Cardiac muscle cell (in vitro differentiated cells and primary cell): ENCODE data around the gene RASGRP1. TPM values are rescaled to one million over a fixed set of nuclear protein-coding genes. Genes with fewer than 3 reads are reported as not detected.

Experiments
- DNase-seq, 2 donors: peaks; one replicate each; pipeline versions ENCODE4 v3.0.0 to v3.0.0-alpha.2; 2010 to 2017; ENCODE audit warnings: low read depth in 1 of 2, low spot score in 1 of 2
- H3K27ac ChIP-seq: fragments of 200-600 bp; sonication (generic); 2 replicates; pipeline ENCODE4 v1.5.1; 2016
- H3K27me3 ChIP-seq: fragments of 200-600 bp; sonication (generic); 2 replicates; pipeline ENCODE4 v1.6.0; 2016; ENCODE audit warnings: control low read depth
- H3K36me3 ChIP-seq: fragments of 200-600 bp; sonication (generic); 2 replicates; pipeline ENCODE4 v1.5.1; 2016; ENCODE audit warnings: control low read depth
- H3K4me1 ChIP-seq: fragments of 200-600 bp; sonication (generic); 2 replicates; pipeline ENCODE4 v1.8.1; 2017; ENCODE audit warnings: low read depth, mild to moderate bottlenecking, mixed run types
- H3K4me3 ChIP-seq: fragments of 200-600 bp; sonication (generic); 2 replicates; pipeline ENCODE4 v1.5.1; 2016; ENCODE audit warnings: mild to moderate bottlenecking
- H3K9me3 ChIP-seq: fragments of 200-600 bp; sonication (generic); 2 replicates; pipeline ENCODE4 v1.5.1; 2017; ENCODE audit warnings: low read depth, mild to moderate bottlenecking, control low read depth
- CTCF ChIP-seq: IDR thresholded peaks from 2 replicates; pipeline ENCODE4 v1.5.1; 2012; ENCODE audit warnings: low read depth, mild to moderate bottlenecking, low read length
- polyA plus RNA-seq: library from polyadenylated mRNA; unstranded; fragments of >200 nt; fragmentation: Nextera tagmentation; extraction: Ambion mirVana; gene quantifications from 2 replicates; pipeline ENCODE4 v1.2.1, GENCODE V29; 2016
- total RNA-seq: library from RNA; depleted of rRNA; stranded (reverse); fragments of >200 nt; gene quantifications from 2 replicates; pipeline ENCODE4 v1.2.3, GENCODE V29; 2016

RASGRP1 gene
- total and polyA plus RNA-seq, 2 experiments from 2014 or later: 1.1 to 4.5 TPM

- no peaks in the 10 kb centered on the region for H3K36me3 ChIP-seq
- H3K27me3 ChIP-seq: no peaks in the 10 kb centered on the region
- no peaks in the 10 kb centered on the region for H3K9me3 ChIP-seq
- no peak for TF ChIP-seq CTCF
- H3K27ac ChIP-seq: no peak overlapping the region
- no peak for DNase-seq
- peaks cover 3% of the 10 kb centered on the region for H3K4me1 ChIP-seq
- no peak overlapping the region for H3K4me3 ChIP-seq
Measured at GRCh38 chr15:38499651-38500050, 65.0 kb downstream of the RASGRP1 start.

GRCh38 chr15:38496151-38496550 is 68.5 kb downstream of the RASGRP1 start:
- Histone ChIP-seq H3K36me3 (no peaks in the 10 kb centered on the region), H3K27me3 (no peaks in the 10 kb centered on the region), H3K4me1 (peaks cover 3% of the 10 kb centered on the region), H3K4me3 (no peak overlapping the region), H3K9me3 (no peaks in the 10 kb centered on the region), H3K27ac (no peak overlapping the region)
- no peak for DNase-seq
- TF ChIP-seq CTCF: no peak

GRCh38 chr15:38490242-38490922 is 74.2 kb downstream of the RASGRP1 start:
- H3K4me1 ChIP-seq: no peaks in the 10 kb centered on the region
- DNase-seq: no peak
- H3K27me3 ChIP-seq: no peaks in the 10 kb centered on the region
- no peak for TF ChIP-seq CTCF
- H3K27ac ChIP-seq: no peak overlapping the region
- no peaks in the 10 kb centered on the region for H3K36me3 ChIP-seq
- H3K4me3 ChIP-seq: no peak overlapping the region
- H3K9me3 ChIP-seq: no peaks in the 10 kb centered on the region

- no peaks in the 10 kb centered on the region for H3K36me3 ChIP-seq
- H3K4me1 ChIP-seq: no peaks in the 10 kb centered on the region
- no peak overlapping the region for H3K4me3 ChIP-seq
- DNase-seq: no peak
- H3K9me3 ChIP-seq: no peaks in the 10 kb centered on the region
- H3K27me3 ChIP-seq: no peaks in the 10 kb centered on the region
- no peak overlapping the region for H3K27ac ChIP-seq
- no peak for TF ChIP-seq CTCF
Measured at GRCh38 chr15:38487378-38487777, 77.2 kb downstream of the RASGRP1 start.

- no peaks in the 10 kb centered on the region for H3K27me3 ChIP-seq
- DNase-seq: no peak
- no peaks in the 10 kb centered on the region for H3K4me1 ChIP-seq
- H3K4me3 ChIP-seq: no peak overlapping the region
- no peaks in the 10 kb centered on the region for H3K36me3 ChIP-seq
- H3K27ac ChIP-seq: no peak overlapping the region
- TF ChIP-seq CTCF: no peak
- no peaks in the 10 kb centered on the region for H3K9me3 ChIP-seq
Measured at GRCh38 chr15:38486936-38487335, 77.7 kb downstream of the RASGRP1 start.
